ENCODE data around the gene NCOA7.
A peak's percentile ranks its signal among the peaks of the same experiment; 100 is the strongest.

Gene NCOA7

DNA sequence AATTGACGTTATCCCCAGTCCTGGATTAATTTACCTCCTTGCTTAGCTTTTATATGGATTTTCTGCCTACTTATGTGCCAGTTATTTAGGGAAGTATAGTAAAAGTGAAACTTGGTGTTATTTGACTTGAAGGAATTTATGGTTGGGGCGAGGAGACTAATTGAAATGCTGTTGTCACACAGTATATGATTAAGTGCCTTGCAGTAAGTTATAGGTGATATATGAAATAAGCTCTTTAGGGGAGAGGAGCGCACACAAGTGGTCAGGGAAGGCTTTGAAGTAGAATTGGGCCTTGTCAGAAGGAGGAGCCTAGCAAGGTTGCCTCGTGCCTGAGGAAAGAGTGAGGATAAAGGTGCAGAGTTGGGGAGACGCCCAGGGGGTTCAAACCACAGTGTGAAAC lies 20.5 kb downstream of the NCOA7 start:
- no peak for DNase-seq (ENCODE audit: low read depth)

- DNase-seq (ENCODE audit: low read depth), result peak; percentile 96
These were observed 21.9 kb downstream of the NCOA7 start for GRCh38 chr6:125812394-125813292.

- no peak for DNase-seq (ENCODE audit: low read depth)
These were observed 23.7 kb downstream of the NCOA7 start for GRCh38 chr6:125814481-125814880.

- DNase-seq (ENCODE audit: low read depth), result no peak
These were observed 24.5 kb downstream of the NCOA7 start for GRCh38 chr6:125815080-125815910.

DNA sequence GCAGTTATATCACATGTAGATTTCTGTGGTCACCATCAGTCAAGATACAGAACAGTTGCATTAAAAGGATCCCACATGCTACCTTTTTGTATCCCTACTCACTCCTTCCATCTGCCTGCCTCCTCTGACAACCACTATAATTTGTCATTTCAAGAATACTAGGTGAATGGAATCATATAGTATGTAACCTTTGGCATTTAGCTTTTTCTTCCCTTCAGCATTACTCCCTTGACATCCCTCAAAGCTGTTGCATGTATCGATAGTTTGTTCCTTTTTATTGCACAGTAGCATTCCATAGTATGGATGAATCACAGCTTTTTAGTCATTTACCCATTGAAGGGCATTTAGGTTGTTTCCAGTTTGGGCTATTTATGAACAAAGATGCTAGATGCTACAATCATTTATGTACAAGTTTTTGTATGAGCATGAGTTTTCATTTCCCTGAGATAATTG lies 26.1 kb downstream of the NCOA7 start:
- peak; percentile 32 for DNase-seq (ENCODE audit: low read depth)

DNA sequence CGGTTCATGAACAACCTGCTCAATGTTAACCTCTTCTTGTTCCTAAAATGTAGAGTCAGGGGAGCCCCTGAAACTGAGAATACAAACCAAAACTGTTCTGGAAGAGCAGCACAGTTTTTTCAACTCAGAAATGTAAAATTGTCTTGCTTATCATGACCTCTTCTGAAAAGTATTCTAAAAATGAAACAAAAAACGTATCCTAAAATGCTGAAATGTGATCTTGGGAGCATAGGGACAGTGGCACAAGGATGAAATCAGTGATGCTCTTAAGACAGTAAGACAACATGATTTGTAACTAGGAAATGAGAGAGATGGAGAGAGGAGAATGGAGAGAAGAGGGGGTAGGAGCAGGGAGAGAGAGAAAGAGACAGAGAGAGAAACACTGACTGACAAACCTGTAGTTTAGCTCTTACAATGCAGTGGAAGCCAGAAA lies 27.5 kb downstream of the NCOA7 start:
- DNase-seq (ENCODE audit: low read depth), result peak; percentile 62

DNA sequence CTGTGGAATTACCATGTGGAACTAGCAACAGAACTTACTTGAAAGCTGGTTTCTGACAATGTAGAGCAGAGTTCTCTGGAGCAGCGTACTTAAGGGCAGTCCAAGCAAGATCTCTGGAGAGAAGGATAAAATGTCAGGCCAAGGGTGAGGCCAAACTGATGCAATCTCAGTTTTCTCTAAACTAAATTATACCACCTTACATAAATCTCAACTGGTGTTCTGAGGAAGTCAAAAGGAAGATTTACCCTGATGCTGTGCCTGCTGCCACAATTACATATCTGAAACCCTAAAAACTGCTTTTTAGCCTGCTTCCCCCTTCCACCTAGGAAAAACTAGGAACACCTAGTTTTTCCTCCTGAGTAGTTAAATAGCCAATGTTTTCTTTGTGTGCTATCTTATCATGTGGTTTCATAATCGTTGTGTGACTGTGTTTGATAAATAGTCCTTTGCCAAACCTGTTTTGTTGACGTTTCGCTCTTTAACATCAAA lies 28.1 kb downstream of the NCOA7 start:
- DNase-seq (ENCODE audit: low read depth), result no peak

- no peak for DNase-seq (ENCODE audit: low read depth)
These were observed 29.0 kb downstream of the NCOA7 start for GRCh38 chr6:125819535-125820326.

- peak; percentile 66 for DNase-seq (ENCODE audit: low read depth)
These were observed 31.1 kb downstream of the NCOA7 start for GRCh38 chr6:125821825-125822281.

- no peak for DNase-seq (ENCODE audit: low read depth)
These were observed 32.4 kb downstream of the NCOA7 start for GRCh38 chr6:125823180-125823579.

- no peak for DNase-seq (ENCODE audit: low read depth)
These were observed 34.4 kb downstream of the NCOA7 start for GRCh38 chr6:125824946-125825771.

- DNase-seq (ENCODE audit: low read depth), result no peak
These were observed 36.1 kb downstream of the NCOA7 start for GRCh38 chr6:125826695-125827463.

GRCh38 chr6:125827788-125828320 lies 37.1 kb downstream of the NCOA7 start:
- DNase-seq (ENCODE audit: low read depth), result no peak

DNA sequence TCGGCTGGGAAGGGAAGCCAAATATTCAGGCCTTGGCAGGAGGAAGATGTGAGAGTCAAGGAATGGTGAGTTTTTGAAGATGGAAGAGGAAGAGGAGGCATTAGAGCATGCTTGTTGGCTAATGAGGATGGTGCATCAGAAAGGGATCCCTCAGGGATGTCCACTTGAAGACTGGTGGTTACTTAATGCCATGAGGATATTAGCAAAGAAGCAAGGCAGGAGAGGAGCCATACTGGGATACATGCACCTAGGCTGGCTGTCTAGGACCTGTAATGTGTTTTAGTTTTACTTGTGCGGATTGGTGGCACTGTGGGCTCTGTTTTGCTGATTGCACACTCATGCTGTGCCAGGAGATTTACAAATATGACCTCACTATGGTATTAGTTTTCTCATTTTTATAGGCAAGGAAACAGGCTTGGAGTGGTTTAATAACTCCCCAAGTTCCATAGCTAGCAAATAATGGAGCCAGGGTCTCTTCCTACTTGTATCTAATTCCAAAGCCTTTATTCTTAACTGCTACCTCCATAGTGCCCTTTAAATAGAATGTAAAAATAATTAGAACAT lies 37.8 kb downstream of the NCOA7 start:
- DNase-seq (ENCODE audit: low read depth), result no peak

DNA sequence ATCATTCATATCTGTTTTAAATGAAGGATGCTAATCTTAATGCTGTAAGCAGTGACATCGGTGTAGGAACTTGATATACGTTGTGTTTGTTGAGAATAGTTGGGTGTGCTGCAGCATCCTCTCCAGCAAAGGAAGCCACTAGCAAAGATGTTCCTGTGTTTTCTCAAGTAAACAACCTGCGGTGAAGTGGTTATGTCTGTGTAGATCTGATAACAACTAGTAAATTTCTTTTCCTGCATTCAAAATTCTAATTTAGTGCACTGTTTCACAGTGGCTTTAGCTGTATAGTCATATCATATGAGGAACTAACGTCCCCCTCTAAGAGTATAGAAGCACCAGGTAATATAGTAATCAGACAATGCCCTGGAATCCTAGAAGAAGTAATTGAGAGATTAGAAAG lies 38.7 kb downstream of the NCOA7 start:
- DNase-seq (ENCODE audit: low read depth), result no peak

GRCh38 chr6:125831659-125832058 lies 40.9 kb downstream of the NCOA7 start:
- no peak for DNase-seq (ENCODE audit: low read depth)

- no peak for DNase-seq (ENCODE audit: low read depth)
These were observed 41.8 kb downstream of the NCOA7 start for GRCh38 chr6:125832391-125833117.

GRCh38 chr6:125834348-125834747 lies 43.6 kb downstream of the NCOA7 start:
- DNase-seq (ENCODE audit: low read depth), result no peak

DNA sequence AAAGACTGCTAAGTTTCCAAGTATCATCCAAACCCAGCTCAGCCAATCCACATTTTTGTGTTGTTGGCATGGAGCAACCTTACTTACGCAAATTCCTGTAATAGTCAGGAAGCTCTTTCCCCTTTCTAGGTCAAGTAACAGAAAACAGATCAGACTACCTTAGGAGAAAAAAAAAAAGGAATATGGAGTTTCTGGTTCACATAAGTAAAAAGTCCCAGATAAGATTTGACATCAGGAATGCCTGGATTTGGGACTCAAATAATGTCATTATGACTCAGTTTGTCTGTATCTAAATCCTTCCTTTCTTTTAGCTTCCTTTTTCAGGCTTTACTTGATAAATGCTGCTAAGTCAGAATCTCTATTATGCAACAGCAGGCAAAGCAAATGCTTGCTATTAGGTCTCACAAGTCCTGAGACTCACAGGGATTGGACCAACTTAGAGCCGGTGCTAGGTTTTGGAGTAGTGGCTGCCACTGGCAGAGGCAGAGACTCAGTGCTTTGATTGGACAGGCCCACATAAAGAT lies 44.5 kb downstream of the NCOA7 start:
- DNase-seq (ENCODE audit: low read depth), result peak; percentile 49
